SK-N-MC (cell line): ENCODE measurements around the gene C20orf173.
"Not testable (repeated sequence)": the region's sequence is repeated elsewhere in the genome, so short reads cannot be mapped to it uniquely, and the experiment has no call there.

Experiments used
- DNase-seq: peaks from one replicate; pipeline ENCODE4 v3.0.0-alpha.2; 2011; ENCODE audit warnings: low read depth, low spot score
- H3K27ac ChIP-seq: fragments of 200-600 bp; sonication (generic); 2 replicates; pipeline ENCODE4 v1.5.1; 2016; ENCODE audit warnings: mixed run types
- H3K36me3 ChIP-seq: fragments of 200-600 bp; sonication (generic); 2 replicates; pipeline ENCODE4 v1.6.1; 2017; ENCODE audit warnings: antibody characterized with exemption, low read length, mixed read lengths; ENCODE audit not compliant: insufficient read depth
- H3K4me3 ChIP-seq: fragments of 200-600 bp; sonication (generic); 2 replicates; pipeline ENCODE4 v1.5.1; 2016
- H3K9ac ChIP-seq: fragments of 200-600 bp; sonication (generic); 2 replicates; pipeline ENCODE4 v1.8.0; 2017; ENCODE audit warnings: mixed run types, mixed read lengths; ENCODE audit not compliant: insufficient read length
- H3K9me3 ChIP-seq: fragments of 200-600 bp; sonication (generic); 2 replicates; pipeline ENCODE4 v1.6.1; 2017; ENCODE audit warnings: low read depth, mild to moderate bottlenecking, antibody characterized with exemption, low read length, moderate library complexity, mixed read lengths
- EZH2 ChIP-seq: fragments of 200-600 bp; sonication (generic); IDR thresholded peaks from one replicate; pipeline ENCODE4 v1.6.1; 2017; ENCODE audit warnings: antibody characterized with exemption
- FOXP2 ChIP-seq: optimal IDR thresholded peaks from 2 replicates; pipeline ENCODE3; 2011; ENCODE audit warnings: mild to moderate bottlenecking, moderate library complexity; ENCODE audit not compliant: insufficient read depth; ENCODE audit errors: extremely low read length, control extremely low read depth
- POLR2AphosphoS5 ChIP-seq: IDR thresholded peaks from 2 replicates; pipeline ENCODE4 v1.6.1; 2012; ENCODE audit warnings: mild to moderate bottlenecking, low read depth, low read length, borderline replicate concordance

The C20orf173 gene

GRCh38 chr20:35555951-35556645 is 26.6 kb upstream of the C20orf173 start:
- Histone ChIP-seq H3K9ac (no peak overlapping the region), H3K36me3 (peaks cover 25% of the 10 kb centered on the region; the same call in 1 of the 2 replicates), H3K4me3 (no peak overlapping the region), H3K9me3 (no peaks in the 10 kb centered on the region), H3K27ac (no peak overlapping the region)
- no peak for DNase-seq
- TF ChIP-seq FOXP2 (no peak), EZH2 (no peak), POLR2AphosphoS5 (no peak)

- H3K9me3 ChIP-seq, H3K27ac ChIP-seq, DNase-seq, H3K9ac ChIP-seq, H3K4me3 ChIP-seq: not testable (repeated sequence)
- H3K36me3 ChIP-seq, result peaks cover 25% of the 10 kb centered on the region; the same call in 1 of the 2 replicates
These were observed 26.0 kb upstream of the C20orf173 start for GRCh38 chr20:35555461-35555860.

GRCh38 chr20:35552914-35553313 is 23.5 kb upstream of the C20orf173 start:
- peaks cover 43% of the 10 kb centered on the region for H3K36me3 ChIP-seq
- no peak for DNase-seq
- no peaks in the 10 kb centered on the region for H3K9me3 ChIP-seq

GRCh38 chr20:35551503-35551902 is 22.1 kb upstream of the C20orf173 start:
- no peak overlapping the region for H3K9ac ChIP-seq
- no peak overlapping the region for H3K27ac ChIP-seq
- no peak for TF ChIP-seq FOXP2
- no peak for TF ChIP-seq POLR2AphosphoS5
- TF ChIP-seq EZH2, result no peak
- H3K36me3 ChIP-seq, result peaks cover 55% of the 10 kb centered on the region
- H3K9me3 ChIP-seq, result no peaks in the 10 kb centered on the region
- no peak overlapping the region for H3K4me3 ChIP-seq
- DNase-seq, result no peak

More at GRCh38 chr20:35552914-35553313, 23.5 kb upstream of the C20orf173 start:
- TF ChIP-seq FOXP2 (no peak), EZH2 (no peak), POLR2AphosphoS5 (no peak)
- Histone ChIP-seq H3K4me3 (no peak overlapping the region), H3K9ac (no peak overlapping the region), H3K27ac (no peak overlapping the region)

GRCh38 chr20:35547329-35547728 is 17.9 kb upstream of the C20orf173 start:
- no peak overlapping the region for H3K4me3 ChIP-seq
- DNase-seq, result no peak
- no peak overlapping the region for H3K9ac ChIP-seq
- H3K27ac ChIP-seq, result no peak overlapping the region
- TF ChIP-seq POLR2AphosphoS5, result no peak
- TF ChIP-seq FOXP2, result no peak
- no peak for TF ChIP-seq EZH2
- H3K36me3 ChIP-seq, result peaks cover 66% of the 10 kb centered on the region
- no peaks in the 10 kb centered on the region for H3K9me3 ChIP-seq

- H3K9me3 ChIP-seq, result no peaks in the 10 kb centered on the region
- H3K27ac ChIP-seq, result no peak overlapping the region
- TF ChIP-seq EZH2, result no peak
- TF ChIP-seq FOXP2, result no peak
- TF ChIP-seq POLR2AphosphoS5, result no peak
- H3K4me3 ChIP-seq, result no peak overlapping the region
- H3K36me3 ChIP-seq, result peaks cover 55% of the 10 kb centered on the region
- H3K9ac ChIP-seq, result no peak overlapping the region
- DNase-seq, result no peak
These were observed 16.7 kb upstream of the C20orf173 start for GRCh38 chr20:35546127-35546526.

GRCh38 chr20:35544941-35545340 is 15.5 kb upstream of the C20orf173 start:
- not testable (repeated sequence) for DNase-seq, H3K9ac ChIP-seq, H3K27ac ChIP-seq, H3K4me3 ChIP-seq, H3K9me3 ChIP-seq
- peaks cover 53% of the 10 kb centered on the region for H3K36me3 ChIP-seq

- TF ChIP-seq FOXP2, result no peak
- TF ChIP-seq POLR2AphosphoS5, result no peak
- no peak for TF ChIP-seq EZH2
- DNase-seq, result no peak
- H3K9ac ChIP-seq, result no peak overlapping the region
- H3K36me3 ChIP-seq, result peaks cover 49% of the 10 kb centered on the region
- no peak overlapping the region for H3K4me3 ChIP-seq
- no peak overlapping the region for H3K27ac ChIP-seq
- no peaks in the 10 kb centered on the region for H3K9me3 ChIP-seq
These were observed 15.0 kb upstream of the C20orf173 start for GRCh38 chr20:35544436-35544835.

- H3K4me3 ChIP-seq, result peak overlapping the region; percentile 94
- TF ChIP-seq EZH2, result no peak
- TF ChIP-seq POLR2AphosphoS5, result no peak
- no peak for TF ChIP-seq FOXP2
- H3K27ac ChIP-seq, result no peak overlapping the region
- no peak overlapping the region for H3K9ac ChIP-seq
- H3K36me3 ChIP-seq, result peaks cover 37% of the 10 kb centered on the region
- no peak for DNase-seq
- no peaks in the 10 kb centered on the region for H3K9me3 ChIP-seq
These were observed 13.5 kb upstream of the C20orf173 start for GRCh38 chr20:35542990-35543389.
